ENCODE measurements around the gene FUT8. TPM values are rescaled to one million over a fixed set of nuclear protein-coding genes. Genes with fewer than 3 reads are reported as not detected.

FUT8 gene
- total and polyA plus RNA-seq, 2 of the 8 experiments (the other 6 are each of a cell fraction or from before 2014, with no cell fraction given) = 10.5 to 25.1 TPM

GRCh38 chr14:65517635-65518542, 105.4 kb downstream of the FUT8 start:
- H3K4me1 ChIP-seq (replicated peaks in 1 of 4; ENCODE audit: control insufficient read depth in 3 of 4, insufficient read depth in 4 of 4, low read length in 3 of 4) = no peaks in the 10 kb centered on the region
- no peak overlapping the region for H2BK20ac ChIP-seq (ENCODE audit: low read length)
- H3K14ac ChIP-seq (ENCODE audit: insufficient read length) = no peak overlapping the region
- ChIA-PET CTCF (ENCODE audit: partially characterized antibody) (no interaction called here), POLR2A (ENCODE audit: partially characterized antibody) (interaction anchor here (0.6 kb wide), 1 partner anchor 18 kb away, joined by 4 read pairs; no protein-coding TSS in a partner anchor)
- H3K79me2 ChIP-seq (ENCODE audit: control insufficient read depth in 1 of 2, insufficient read depth in 2 of 2, low read length in 2 of 2) = no peaks in the 10 kb centered on the region
- H4K5ac ChIP-seq (ENCODE audit: insufficient read length, low read depth, low read length) = no peak overlapping the region
- H3K79me1 ChIP-seq (ENCODE audit: low read depth, low read length) = no peaks in the 10 kb centered on the region
- no peaks in the 10 kb centered on the region for H3K36me3 ChIP-seq (ENCODE audit: control insufficient read depth in 2 of 4, insufficient read depth in 4 of 4, low read length in 3 of 4)
- H2AFZ ChIP-seq (ENCODE audit: low read length) = no peak overlapping the region
- no peak overlapping the region for H2BK5ac ChIP-seq (ENCODE audit: low read depth, low read length)
- no peak overlapping the region for H3K18ac ChIP-seq (ENCODE audit: extremely low read depth, low read length)
- no peak for DNase-seq (ENCODE audit: low read depth in 1 of 2, low spot score in 2 of 2)
- no peak overlapping the region for H2BK15ac ChIP-seq (ENCODE audit: low read length)
- no peak overlapping the region for H2BK12ac ChIP-seq (ENCODE audit: low read depth, low read length)
- no peak overlapping the region for H3K4me3 ChIP-seq (ENCODE audit: extremely low read depth in 1 of 4, insufficient read depth in 2 of 4, low read depth in 3 of 4, low read length in 4 of 4)
- no peak for FAIRE-seq
- H3K27ac ChIP-seq (ENCODE audit: low read depth, low read length) = no peak overlapping the region
- H3K23ac ChIP-seq (ENCODE audit: insufficient read length) = no peak overlapping the region
- no peak overlapping the region for H3K4ac ChIP-seq (replicated peaks; ENCODE audit: insufficient read length, low read depth, low read length)
- no peak overlapping the region for H3K9ac ChIP-seq (replicated peaks in 1 of 4; ENCODE audit: extremely low read depth in 1 of 4, low read depth in 3 of 4, low read length in 3 of 4)
- no peaks in the 10 kb centered on the region for H3K27me3 ChIP-seq (replicated peaks in 1 of 4; ENCODE audit: control insufficient read depth in 3 of 4, extremely low read depth in 1 of 4, insufficient read depth in 3 of 4, low read length in 3 of 4)
- H4K20me1 ChIP-seq (replicated peaks in 1 of 2; ENCODE audit: control insufficient read depth in 1 of 2, insufficient read depth in 2 of 2, low read length in 2 of 2) = peaks cover 0 to 1% of the 10 kb centered on the region in 2 experiments
- H2AK5ac ChIP-seq (ENCODE audit: low read depth, low read length) = no peak overlapping the region
- H3K4me2 ChIP-seq (ENCODE audit: insufficient read depth in 1 of 2, low read depth in 2 of 2, low read length in 2 of 2) = no peak overlapping the region
- H3K23me2 ChIP-seq (ENCODE audit: low read depth, low read length) = no peaks in the 10 kb centered on the region; the same call in 1 of the 2 replicates
- no peak overlapping the region for H4K8ac ChIP-seq (ENCODE audit: extremely low read depth, insufficient read depth, low read length)
- H3K56ac ChIP-seq (replicated peaks; ENCODE audit: insufficient read length, low read depth, low read length) = no peak overlapping the region
- no peaks in the 10 kb centered on the region for H3K9me3 ChIP-seq (ENCODE audit: insufficient read depth in 2 of 2, low read depth in 1 of 2, low read length in 1 of 2)
- no peak overlapping the region for H2BK120ac ChIP-seq (replicated peaks; ENCODE audit: low read depth, low read length)
- no peak overlapping the region for H4K91ac ChIP-seq (replicated peaks; ENCODE audit: insufficient read length, low read length)
- TF ChIP-seq ATF3 (IDR thresholded peaks at IDR 0.05; ENCODE audit: insufficient read depth, low read depth, low read length) (no peak), TCF12 (IDR thresholded peaks at IDR 0.05; ENCODE audit: low read depth, low read length) (no peak), EGR1 (IDR thresholded peaks at IDR 0.05; ENCODE audit: borderline replicate concordance, low read depth, low read length) (no peak), KDM4A (IDR thresholded peaks at IDR 0.05; ENCODE audit: low read depth, low read length, severe bottlenecking) (no peak), ZNF274 (IDR thresholded peaks at IDR 0.05; ENCODE audit: borderline replicate concordance, extremely low read depth, low read length) (no peak), CHD2 (IDR thresholded peaks at IDR 0.05; ENCODE audit: low read length) (no peak), SUZ12 (IDR thresholded peaks at IDR 0.05; ENCODE audit: low read length) (no peak), KDM1A (IDR thresholded peaks at IDR 0.05; ENCODE audit: borderline replicate concordance, low read length) (no peak), ATF2 (IDR thresholded peaks at IDR 0.05; ENCODE audit: low read length) (no peak), HDAC6 (IDR thresholded peaks at IDR 0.05; ENCODE audit: low read depth, low read length) (no peak), POU5F1 (IDR thresholded peaks at IDR 0.05; ENCODE audit: low read depth, low read length) (no peak)

Measured in H1 (cell line).